Nephron (organoid): ENCODE measurements around the gene MAPRE3.
A peak's percentile ranks its signal among the peaks of the same experiment; 100 is the strongest.

Experiments
- H3K27ac Mint-ChIP-seq, 3 experiments: 2 replicates each; pipeline ENCODE4 v1.8.0; 2020; ENCODE audit warnings: mixed read lengths in 3 of 3, mild to moderate bottlenecking in 2 of 3, moderate library complexity in 1 of 3
- H3K27me3 Mint-ChIP-seq: 2 replicates; pipeline ENCODE4 v1.8.0; 2021; ENCODE audit warnings: low read depth, mild to moderate bottlenecking, moderate library complexity, mixed read lengths
- H3K36me3 Mint-ChIP-seq: 2 replicates; pipeline ENCODE4 v1.8.0; 2020; ENCODE audit warnings: low read depth, mixed read lengths
- H3K4me1 Mint-ChIP-seq: 2 replicates; pipeline ENCODE4 v1.8.0; 2020; ENCODE audit warnings: mixed read lengths
- H3K4me3 Mint-ChIP-seq, 3 experiments: 2 replicates each; pipeline ENCODE4 v1.8.0; 2020; ENCODE audit warnings: mild to moderate bottlenecking in 3 of 3, mixed read lengths in 3 of 3, moderate library complexity in 2 of 3
- H3K9me3 Mint-ChIP-seq: 2 replicates; pipeline ENCODE4 v1.8.0; 2020; ENCODE audit warnings: mixed read lengths
- TF ChIP-seq, protein P1 (sequence below), 3 experiments: fragments of 200-600 bp; sonication (generic); IDR thresholded peaks; one replicate each; pipeline ENCODE4 v1.5.0; 2021; ENCODE audit warnings: antibody characterized with exemption in 3 of 3; ENCODE audit not compliant: unreplicated experiment in 3 of 3

MAPRE3 gene

DNA sequence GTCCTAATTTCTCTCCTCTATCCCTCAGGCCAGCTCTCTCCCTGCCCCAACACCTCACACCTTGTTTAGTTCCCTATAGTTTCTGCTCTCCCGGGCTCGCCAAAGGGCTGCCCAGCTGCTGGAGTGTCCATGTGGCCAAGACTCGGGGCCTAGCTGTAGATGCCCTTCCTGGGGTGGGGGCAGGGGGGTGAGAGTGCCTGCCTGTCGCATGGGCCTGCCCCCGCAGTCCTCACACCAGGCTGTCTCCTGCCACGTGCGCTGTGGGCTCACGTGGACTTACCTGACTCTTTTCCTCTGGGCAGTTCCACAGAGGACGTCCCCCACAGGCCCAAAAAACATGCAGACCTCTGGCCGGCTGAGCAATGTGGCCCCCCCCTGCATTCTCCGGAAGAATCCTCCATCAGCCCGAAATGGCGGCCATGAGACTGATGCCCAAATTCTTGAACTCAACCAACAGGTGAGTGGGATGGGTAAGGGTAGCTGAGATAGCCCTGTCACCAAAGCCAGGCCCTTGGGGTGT is 54.9 kb downstream of the MAPRE3 start:
- peaks cover 4% of the 10 kb centered on the region for H3K27me3 Mint-ChIP-seq
- TF ChIP-seq, protein P1, sequence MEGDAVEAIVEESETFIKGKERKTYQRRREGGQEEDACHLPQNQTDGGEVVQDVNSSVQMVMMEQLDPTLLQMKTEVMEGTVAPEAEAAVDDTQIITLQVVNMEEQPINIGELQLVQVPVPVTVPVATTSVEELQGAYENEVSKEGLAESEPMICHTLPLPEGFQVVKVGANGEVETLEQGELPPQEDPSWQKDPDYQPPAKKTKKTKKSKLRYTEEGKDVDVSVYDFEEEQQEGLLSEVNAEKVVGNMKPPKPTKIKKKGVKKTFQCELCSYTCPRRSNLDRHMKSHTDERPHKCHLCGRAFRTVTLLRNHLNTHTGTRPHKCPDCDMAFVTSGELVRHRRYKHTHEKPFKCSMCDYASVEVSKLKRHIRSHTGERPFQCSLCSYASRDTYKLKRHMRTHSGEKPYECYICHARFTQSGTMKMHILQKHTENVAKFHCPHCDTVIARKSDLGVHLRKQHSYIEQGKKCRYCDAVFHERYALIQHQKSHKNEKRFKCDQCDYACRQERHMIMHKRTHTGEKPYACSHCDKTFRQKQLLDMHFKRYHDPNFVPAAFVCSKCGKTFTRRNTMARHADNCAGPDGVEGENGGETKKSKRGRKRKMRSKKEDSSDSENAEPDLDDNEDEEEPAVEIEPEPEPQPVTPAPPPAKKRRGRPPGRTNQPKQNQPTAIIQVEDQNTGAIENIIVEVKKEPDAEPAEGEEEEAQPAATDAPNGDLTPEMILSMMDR (IDR thresholded peaks at IDR 0.05; ENCODE audit: unreplicated experiment in 3 of 3), result no peak
- H3K36me3 Mint-ChIP-seq, result peaks cover 22% of the 10 kb centered on the region
- no peaks in the 10 kb centered on the region for H3K9me3 Mint-ChIP-seq
- no peak overlapping the region for H3K27ac Mint-ChIP-seq
- peaks cover 22% of the 10 kb centered on the region for H3K4me1 Mint-ChIP-seq
- H3K4me3 Mint-ChIP-seq, result no peak overlapping the region

DNA sequence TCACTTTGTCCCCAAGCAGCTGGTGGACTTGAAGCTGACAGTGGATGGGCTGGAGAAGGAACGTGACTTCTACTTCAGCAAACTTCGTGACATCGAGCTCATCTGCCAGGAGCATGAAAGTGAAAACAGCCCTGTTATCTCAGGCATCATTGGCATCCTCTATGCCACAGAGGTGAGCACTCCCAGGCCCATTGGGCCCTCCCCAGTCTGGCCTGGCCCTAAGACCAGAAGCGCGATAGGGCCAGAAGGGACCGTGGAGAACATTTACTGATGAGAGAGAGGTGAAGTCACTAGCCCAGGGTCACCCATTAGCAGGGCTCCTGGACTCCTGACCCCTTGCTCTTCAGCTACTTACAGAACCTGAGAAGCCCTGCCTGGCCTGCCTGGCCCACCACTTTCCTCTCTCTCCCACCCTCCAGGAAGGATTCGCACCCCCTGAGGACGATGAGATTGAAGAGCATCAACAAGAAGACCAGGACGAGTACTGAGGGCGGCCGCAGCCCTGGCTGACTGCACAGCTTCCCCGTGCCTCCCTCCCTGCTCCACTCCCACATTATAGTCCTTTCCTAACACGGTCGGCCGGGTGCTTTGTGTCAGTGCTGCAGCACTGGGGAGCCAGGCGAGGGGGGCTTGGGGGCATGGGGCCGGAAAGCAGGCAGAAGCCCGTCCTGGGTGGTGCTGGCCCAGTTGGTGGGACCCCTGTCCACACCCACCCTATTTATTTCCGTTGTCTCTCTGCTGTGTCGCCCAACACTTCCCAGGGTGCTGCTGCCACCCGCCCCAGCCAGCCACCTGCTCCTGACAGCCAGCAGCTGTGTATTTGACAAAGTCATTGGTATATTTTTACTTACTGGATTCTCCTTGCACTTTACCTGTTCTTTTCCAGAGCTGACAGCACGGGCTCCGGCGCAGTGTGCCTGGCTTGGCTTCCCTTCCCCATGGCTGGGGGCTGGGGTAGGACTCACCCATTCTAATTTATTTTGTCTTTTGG is 55.7 kb downstream of the MAPRE3 start:
- TF ChIP-seq, protein P1 (IDR thresholded peaks at IDR 0.05; ENCODE audit: unreplicated experiment in 3 of 3), result no peak
- Mint-ChIP-seq H3K4me1 (peaks cover 17% of the 10 kb centered on the region), H3K4me3 (no peak overlapping the region), H3K9me3 (no peaks in the 10 kb centered on the region), H3K27ac (no peak overlapping the region), H3K36me3 (peaks cover 25% of the 10 kb centered on the region), H3K27me3 (no peaks in the 10 kb centered on the region)

DNA sequence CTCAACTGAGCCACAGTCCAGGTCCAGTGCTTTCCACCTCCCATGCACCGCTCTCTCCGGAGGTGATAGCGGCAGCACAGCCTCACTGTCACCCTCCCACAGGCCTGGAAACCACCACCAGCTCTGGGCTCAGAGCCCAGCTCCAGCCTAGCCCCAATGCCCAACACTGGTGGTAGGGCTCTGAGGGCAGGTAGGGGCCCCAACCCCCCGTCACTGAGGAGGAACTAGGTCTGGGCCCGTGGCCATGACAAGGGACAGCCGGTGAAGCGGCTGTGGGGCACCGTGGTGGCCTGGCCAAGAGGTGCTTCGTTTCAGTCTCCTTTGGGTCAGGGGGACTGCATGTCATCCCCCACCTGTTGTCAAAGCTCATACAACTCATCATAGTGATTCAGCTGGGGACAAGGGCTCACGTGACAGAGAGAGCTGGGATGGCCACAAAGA is 56.8 kb downstream of the MAPRE3 start:
- Mint-ChIP-seq H3K36me3 (peaks cover 25% of the 10 kb centered on the region), H3K4me1 (peaks cover 13% of the 10 kb centered on the region), H3K4me3 (no peak overlapping the region), H3K27ac (no peak overlapping the region), H3K9me3 (no peaks in the 10 kb centered on the region), H3K27me3 (no peaks in the 10 kb centered on the region)
- TF ChIP-seq, protein P1 (IDR thresholded peaks at IDR 0.05; ENCODE audit: unreplicated experiment in 3 of 3), result no peak

DNA sequence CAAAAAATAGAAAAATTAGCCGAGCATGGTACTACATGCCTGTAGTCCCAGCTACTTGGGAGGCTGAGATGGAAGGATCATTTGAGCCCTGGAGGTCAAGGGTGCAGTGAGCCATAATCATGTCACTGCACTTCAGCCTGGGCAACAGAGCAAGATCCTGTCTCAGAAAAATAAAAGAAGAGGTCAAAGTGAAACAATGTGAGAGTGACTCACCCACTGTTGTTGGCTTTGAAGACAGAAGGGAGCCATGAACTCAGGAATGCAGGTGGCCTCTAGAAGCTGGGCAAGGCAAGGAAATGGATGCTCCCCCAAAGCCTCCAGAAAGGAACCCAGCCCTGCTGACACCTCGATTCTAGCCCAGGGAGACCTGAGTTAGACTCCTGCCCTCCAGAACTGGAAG is 58.6 kb downstream of the MAPRE3 start:
- peak overlapping the region in 1 of 3 experiments; percentile 88 for H3K4me3 Mint-ChIP-seq
- no peaks in the 10 kb centered on the region for H3K9me3 Mint-ChIP-seq
- H3K36me3 Mint-ChIP-seq, result peaks cover 23% of the 10 kb centered on the region
- peaks cover 23% of the 10 kb centered on the region for H3K4me1 Mint-ChIP-seq
- no peaks in the 10 kb centered on the region for H3K27me3 Mint-ChIP-seq
- TF ChIP-seq, protein P1 (IDR thresholded peaks at IDR 0.05; ENCODE audit: unreplicated experiment in 3 of 3), result no peak
- H3K27ac Mint-ChIP-seq, result no peak overlapping the region

DNA sequence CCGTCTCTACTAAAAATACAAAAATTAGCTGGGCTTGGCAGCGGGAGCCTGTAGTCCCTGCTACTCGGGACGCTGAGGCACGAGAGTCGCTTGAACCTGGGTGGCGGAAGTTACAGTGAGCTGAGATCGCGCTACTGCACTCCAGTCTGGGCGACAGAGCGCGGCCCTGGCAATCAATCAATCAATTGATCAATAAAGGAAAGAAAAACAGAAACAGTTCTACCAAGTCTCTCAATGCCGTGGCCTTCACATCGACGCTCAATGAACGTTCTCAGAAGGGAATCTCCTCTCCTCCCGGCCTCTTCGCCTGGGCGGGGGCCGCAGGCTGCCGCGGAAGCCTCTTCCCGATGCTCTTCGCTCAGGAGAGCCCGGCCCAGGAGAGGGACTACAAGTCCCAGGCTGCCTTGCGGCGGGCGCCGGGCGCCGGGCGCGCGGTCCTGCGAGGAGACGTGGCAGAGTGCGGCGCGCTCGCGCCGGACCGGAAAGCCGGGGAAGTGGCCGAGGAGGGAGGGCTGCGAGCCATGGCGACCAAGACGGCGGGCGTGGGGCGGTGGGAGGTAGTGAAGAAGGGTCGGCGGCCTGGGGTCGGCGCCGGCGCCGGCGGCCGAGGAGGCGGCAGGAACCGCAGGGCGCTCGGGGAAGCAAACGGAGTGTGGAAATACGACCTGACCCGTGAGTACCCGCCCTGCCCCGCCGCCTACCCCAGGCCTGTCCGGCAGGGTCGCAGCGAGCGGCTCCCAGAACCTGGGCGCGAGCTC is 62.2 kb downstream of the MAPRE3 start, which contains the start of gene TMEM214:
Gene TMEM214 (plus strand): TSS at position 471 of the 758 bp plus-strand sequence. CDS start 51 bp downstream, at position 522.
- Mint-ChIP-seq H3K9me3 (no peaks in the 10 kb centered on the region), H3K4me3 (peak within 1 kb of the TSS; percentile 93 to 96 (median 95)), H3K36me3 (peaks cover 46% of the 10 kb centered on the region), H3K27ac (peak within 1 kb of the TSS; percentile 56 to 90 (median 61)), H3K4me1 (peaks cover 40% of the 10 kb centered on the region), H3K27me3 (no peaks in the 10 kb centered on the region)
- TF ChIP-seq, protein P1 (IDR thresholded peaks at IDR 0.05; ENCODE audit: unreplicated experiment in 3 of 3), result peak in 1 of 3 experiments; percentile 24
